Skin epidermis (tissue), 12 donors: Measurements from ENCODE around the gene GLT6D1.
"Not testable (repeated sequence)": the region's sequence is repeated elsewhere in the genome, so short reads cannot be mapped to it uniquely, and the experiment has no call there.

Experiments
- H3K27ac ChIP-seq, 21 experiments: fragments of 200-600 bp; sonication (generic) in 11 of 21; one replicate each; pipeline ENCODE4 v1.5.0; 2020; ENCODE audit warnings: mild to moderate bottlenecking in 3 of 21, inconsistent platforms in 2 of 21, moderate library complexity in 2 of 21
- H3K4me3 ChIP-seq, 7 experiments: fragments of 200-600 bp; sonication (generic) in 2 of 7; one replicate each; pipeline ENCODE4 v1.5.0; 2020; ENCODE audit warnings: inconsistent platforms in 2 of 7, mild to moderate bottlenecking in 2 of 7, moderate library complexity in 1 of 7

Gene GLT6D1

DNA sequence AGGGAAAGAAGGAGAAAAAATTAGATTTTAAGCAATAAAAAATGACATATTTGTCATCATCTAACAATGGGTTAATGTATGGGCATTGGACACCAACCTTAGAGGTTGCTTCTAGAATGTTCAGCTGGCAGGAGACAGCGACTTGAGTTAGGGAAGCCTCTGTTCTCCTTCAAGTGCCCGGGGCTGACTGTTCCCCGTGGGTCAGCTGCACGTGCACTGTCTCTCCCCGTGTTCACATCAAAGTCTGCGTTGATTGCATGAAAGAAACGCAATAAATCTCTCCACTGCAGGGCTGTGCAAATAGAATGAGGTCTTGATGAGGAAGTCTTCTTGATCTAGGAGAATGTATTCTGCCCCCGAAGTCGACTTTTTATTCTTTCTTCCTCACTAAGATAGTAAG lies at the start of gene GLT6D1:
TSS of gene GLT6D1 (minus strand) at position 345 of the 400 bp plus-strand sequence. CDS start 353 bp downstream, outside the sequence.
- no peak within 1 kb of the TSS for H3K27ac ChIP-seq
- H3K4me3 ChIP-seq, result no peak within 1 kb of the TSS

DNA sequence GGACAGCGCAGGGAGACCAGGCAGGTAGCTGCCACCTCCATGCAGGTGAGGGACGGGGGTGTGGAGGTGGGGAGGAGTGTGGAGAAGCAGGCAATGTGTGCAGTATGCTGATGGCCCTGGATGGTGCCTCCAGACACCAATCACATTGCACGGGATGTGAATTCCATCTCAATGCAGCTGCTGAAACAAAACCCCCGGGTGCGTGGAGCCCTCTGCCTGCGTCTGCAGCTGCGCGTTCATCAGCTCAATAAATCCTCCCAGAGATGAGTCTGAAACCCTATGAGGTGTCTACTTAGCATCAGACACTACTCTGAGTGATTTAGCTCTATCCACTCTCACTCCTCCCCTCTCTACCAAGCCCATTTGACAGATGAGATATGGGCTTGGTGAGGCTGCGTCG lies 49.7 kb upstream of the GLT6D1 start:
- H3K27ac ChIP-seq, result no peak overlapping the region
- H3K4me3 ChIP-seq, result no peak overlapping the region

GRCh38 chr9:135687216-135687615 lies 47.9 kb upstream of the GLT6D1 start:
- Histone ChIP-seq H3K27ac (no peak overlapping the region), H3K4me3 (no peak overlapping the region)

- no peak overlapping the region for H3K27ac ChIP-seq
- H3K4me3 ChIP-seq, result no peak overlapping the region
Observed at GRCh38 chr9:135684691-135685090, 45.4 kb upstream of the GLT6D1 start.

DNA sequence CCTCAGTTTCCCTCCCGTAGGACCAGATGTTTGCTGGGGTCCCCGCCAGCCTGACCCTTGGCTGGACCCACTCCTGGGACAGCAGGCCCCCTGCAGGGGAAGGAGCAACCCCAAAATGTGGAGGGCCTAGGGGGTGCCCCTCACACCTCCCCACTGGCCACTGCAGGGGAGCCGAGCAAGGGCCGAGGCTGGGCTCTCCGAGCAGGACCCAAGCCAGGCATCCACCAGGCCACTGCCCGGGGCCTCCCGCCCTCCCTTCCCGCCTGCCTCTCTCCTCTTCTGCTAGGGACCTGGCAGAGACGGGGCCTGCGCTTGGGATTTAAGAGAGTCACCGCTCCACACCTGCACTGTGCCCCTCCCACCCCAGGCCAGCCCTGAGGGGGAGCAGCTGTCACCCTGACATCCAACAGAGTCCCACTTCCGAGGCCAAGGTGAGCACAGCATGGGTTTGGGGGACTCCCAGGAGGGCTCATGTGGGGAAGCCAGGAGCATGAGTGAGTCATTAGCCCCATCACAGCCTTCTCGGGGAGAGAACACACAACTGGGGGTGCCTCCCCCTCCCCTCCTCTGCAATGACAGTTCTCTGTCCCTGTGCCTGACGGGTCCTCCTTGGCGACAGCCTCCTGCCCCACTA lies 44.2 kb upstream of the GLT6D1 start:
- H3K4me3 ChIP-seq, result no peak overlapping the region
- no peak overlapping the region for H3K27ac ChIP-seq

GRCh38 chr9:135681161-135681560 lies 41.8 kb upstream of the GLT6D1 start:
- no peak overlapping the region for H3K27ac ChIP-seq
- H3K4me3 ChIP-seq, result no peak overlapping the region

DNA sequence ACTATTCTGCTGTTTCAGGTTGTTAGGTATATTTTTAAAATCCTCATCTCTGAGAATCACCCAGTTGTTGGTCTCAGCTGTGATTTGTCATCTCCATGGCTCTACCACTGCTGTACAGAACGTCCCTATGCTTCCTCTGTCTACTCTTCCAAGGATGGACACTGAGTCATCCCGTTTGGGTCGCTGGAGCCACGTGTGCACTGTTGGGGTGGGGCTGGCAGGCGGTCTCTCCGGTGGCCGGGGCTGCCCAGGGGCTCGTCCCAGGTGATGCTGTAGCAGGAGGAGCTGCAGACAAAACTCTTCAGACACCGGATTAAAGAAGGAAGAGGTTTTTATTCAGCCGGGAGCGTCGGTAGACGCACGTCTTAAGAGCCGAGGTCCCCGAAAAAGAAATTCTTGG lies 40.7 kb upstream of the GLT6D1 start:
- Histone ChIP-seq H3K4me3 (no peak overlapping the region), H3K27ac (no peak overlapping the region)

- Histone ChIP-seq H3K4me3 (no peak overlapping the region), H3K27ac (no peak overlapping the region)
Observed at GRCh38 chr9:135678236-135679017, 39.1 kb upstream of the GLT6D1 start.

GRCh38 chr9:135677641-135678168 lies 38.4 kb upstream of the GLT6D1 start:
- Histone ChIP-seq H3K27ac (no peak overlapping the region), H3K4me3 (no peak overlapping the region)

GRCh38 chr9:135676891-135677290 lies 37.6 kb upstream of the GLT6D1 start:
- H3K27ac ChIP-seq, result no peak overlapping the region
- H3K4me3 ChIP-seq, result no peak overlapping the region

- H3K4me3 ChIP-seq, result no peak overlapping the region
- H3K27ac ChIP-seq, result no peak overlapping the region
Observed at GRCh38 chr9:135674977-135675376, 35.6 kb upstream of the GLT6D1 start.

- no peak overlapping the region for H3K4me3 ChIP-seq
- H3K27ac ChIP-seq, result no peak overlapping the region
Observed at GRCh38 chr9:135673941-135674340, 34.6 kb upstream of the GLT6D1 start.

DNA sequence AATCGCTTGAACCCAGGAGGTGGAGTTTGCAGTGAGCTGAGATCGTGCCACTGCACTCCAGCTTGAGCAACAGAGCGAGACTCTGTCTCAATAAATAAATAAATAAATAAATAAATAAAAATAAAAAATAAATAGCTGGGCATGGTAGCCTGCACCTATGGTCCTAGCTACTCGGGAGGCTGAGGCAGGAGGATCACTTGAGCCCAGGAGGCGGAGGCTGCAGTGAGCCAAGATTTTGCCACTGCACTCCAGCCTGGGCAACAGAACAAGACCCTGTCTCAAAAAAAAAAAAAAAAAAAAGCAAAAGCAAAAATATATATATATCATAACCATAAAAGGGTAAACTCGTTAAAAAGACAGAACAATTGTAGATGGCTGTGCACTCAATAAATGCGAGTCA lies 33.4 kb upstream of the GLT6D1 start:
- not testable (repeated sequence) for H3K27ac ChIP-seq, H3K4me3 ChIP-seq

- Histone ChIP-seq H3K27ac (no peak overlapping the region), H3K4me3 (no peak overlapping the region)
Observed at GRCh38 chr9:135671591-135672041, 32.3 kb upstream of the GLT6D1 start.

- H3K27ac ChIP-seq, result no peak overlapping the region
- no peak overlapping the region for H3K4me3 ChIP-seq
Observed at GRCh38 chr9:135670721-135671590, 31.6 kb upstream of the GLT6D1 start.

GRCh38 chr9:135669616-135670285 lies 30.4 kb upstream of the GLT6D1 start:
- H3K4me3 ChIP-seq, result no peak overlapping the region
- H3K27ac ChIP-seq, result no peak overlapping the region

GRCh38 chr9:135669018-135669417 lies 29.7 kb upstream of the GLT6D1 start:
- H3K4me3 ChIP-seq, H3K27ac ChIP-seq: not testable (repeated sequence)

- Histone ChIP-seq H3K4me3 (no peak overlapping the region), H3K27ac (no peak overlapping the region)
Observed at GRCh38 chr9:135667463-135668001, 28.2 kb upstream of the GLT6D1 start.
